Activated CD4-positive, CD25-positive, alpha-beta regulatory T cell treated with anti-CD3 and anti-CD28 coated beads, Interleukin-2, amount 50 U/mL, for 16 hours (primary cell): Measurements from ENCODE around the gene SGMS1.
"Not testable (repeated sequence)": the region's sequence is repeated elsewhere in the genome, so short reads cannot be mapped to it uniquely, and the experiment has no call there.

ENCODE experiments used
- DNase-seq: peaks from one replicate; pipeline ENCODE4 v3.0.0-alpha.2; 2020; ENCODE audit warnings: low read depth, low spot score

Gene SGMS1

GRCh38 chr10:50558371-50558770 is 65.4 kb downstream of the SGMS1 start:
- DNase-seq, result no peak

- no peak for DNase-seq
Measured at GRCh38 chr10:50557130-50557682, 66.5 kb downstream of the SGMS1 start.

- DNase-seq, result no peak
Measured at GRCh38 chr10:50556237-50557120, 67.3 kb downstream of the SGMS1 start.

GRCh38 chr10:50554995-50555568 is 68.7 kb downstream of the SGMS1 start:
- no peak for DNase-seq

GRCh38 chr10:50554376-50554994 is 69.3 kb downstream of the SGMS1 start:
- DNase-seq, result no peak

- peak; percentile 24 for DNase-seq
Measured at GRCh38 chr10:50552771-50553535, 70.8 kb downstream of the SGMS1 start.

GRCh38 chr10:50552308-50552707 is 71.4 kb downstream of the SGMS1 start:
- no peak for DNase-seq

GRCh38 chr10:50551894-50552293 is 71.9 kb downstream of the SGMS1 start:
- no peak for DNase-seq

GRCh38 chr10:50550291-50550839 is 73.4 kb downstream of the SGMS1 start:
- no peak for DNase-seq

GRCh38 chr10:50549186-50549585 is 74.6 kb downstream of the SGMS1 start:
- not testable (repeated sequence) for DNase-seq

- DNase-seq, result not testable (repeated sequence)
Measured at GRCh38 chr10:50548481-50548880, 75.3 kb downstream of the SGMS1 start.

- DNase-seq, result not testable (repeated sequence)
Measured at GRCh38 chr10:50546287-50546686, 77.5 kb downstream of the SGMS1 start.

- DNase-seq, result no peak
Measured at GRCh38 chr10:50545846-50546245, 77.9 kb downstream of the SGMS1 start.

GRCh38 chr10:50544857-50545429 is 78.8 kb downstream of the SGMS1 start:
- no peak for DNase-seq

GRCh38 chr10:50544095-50544856 is 79.5 kb downstream of the SGMS1 start:
- DNase-seq, result no peak

- no peak for DNase-seq
Measured at GRCh38 chr10:50542871-50543270, 80.9 kb downstream of the SGMS1 start.

GRCh38 chr10:50541921-50542320 is 81.8 kb downstream of the SGMS1 start:
- DNase-seq, result no peak

- no peak for DNase-seq
Measured at GRCh38 chr10:50541317-50541716, 82.4 kb downstream of the SGMS1 start.

- no peak for DNase-seq
Measured at GRCh38 chr10:50540826-50541122, 83.0 kb downstream of the SGMS1 start.

- no peak for DNase-seq
Measured at GRCh38 chr10:50540069-50540825, 83.5 kb downstream of the SGMS1 start.
